HG03558 (cell line): Measurements from ENCODE around the gene PPP1R18.
"Not testable (repeated sequence)": the region's sequence is repeated elsewhere in the genome, so short reads cannot be mapped to it uniquely, and the experiment has no call there.

ENCODE experiments used
- ATAC-seq: cut with Tn5 transposase; IDR thresholded peaks from one replicate; pipeline ENCODE4 v1.9.1; 2021; ENCODE audit warnings: moderate number of reproducible peaks; ENCODE audit not compliant: unreplicated experiment; ENCODE audit errors: extremely low read depth

The PPP1R18 gene

GRCh38 chr6:30676660-30677285 lies 9.7 kb downstream of the PPP1R18 start:
- no peak for ATAC-seq

DNA sequence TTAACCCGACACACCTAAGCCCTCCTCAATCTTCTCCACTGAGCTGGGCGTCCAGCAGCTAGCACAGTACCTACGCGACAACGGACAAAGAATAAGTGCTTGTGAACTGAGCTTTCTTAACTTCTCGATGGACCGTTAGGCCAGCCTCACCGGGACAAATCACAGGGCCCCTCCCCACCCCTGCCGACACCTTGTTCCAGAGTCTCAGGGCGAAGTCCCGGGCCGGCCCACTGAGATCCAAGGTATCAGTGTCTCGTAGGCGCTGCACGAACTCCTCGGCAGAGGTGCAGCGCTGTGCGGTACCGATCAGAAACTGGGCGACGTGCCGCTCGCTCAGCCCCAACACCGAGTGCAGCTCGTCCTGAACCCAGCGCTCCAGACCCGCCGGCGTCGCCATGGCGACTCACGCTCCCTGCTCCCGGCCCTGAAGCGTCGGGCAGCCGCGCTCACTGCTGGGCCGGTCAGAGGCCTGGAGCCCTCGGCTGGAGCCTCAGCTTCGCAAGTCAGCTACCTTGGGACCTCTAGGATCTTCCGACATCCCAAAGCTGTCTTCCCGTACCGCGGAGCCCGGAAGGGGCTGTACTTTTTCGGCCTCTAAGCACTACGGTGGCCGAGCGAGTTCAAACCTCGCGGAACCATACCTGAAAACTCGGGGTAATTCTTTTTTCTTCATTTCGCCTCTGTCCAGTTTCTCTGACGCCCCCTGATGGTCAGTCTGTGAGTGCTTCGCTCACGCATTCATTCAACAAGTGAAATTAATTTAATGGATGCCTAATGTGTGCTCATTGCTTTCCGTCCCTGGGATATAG lies 13.8 kb downstream of the PPP1R18 start, which contains the start of gene DHX16:
Gene DHX16, minus strand, starts transcription at position 562 of the 809 bp plus-strand sequence. Its CDS starts 165 bp downstream, at position 397.
- no peak for ATAC-seq

DNA sequence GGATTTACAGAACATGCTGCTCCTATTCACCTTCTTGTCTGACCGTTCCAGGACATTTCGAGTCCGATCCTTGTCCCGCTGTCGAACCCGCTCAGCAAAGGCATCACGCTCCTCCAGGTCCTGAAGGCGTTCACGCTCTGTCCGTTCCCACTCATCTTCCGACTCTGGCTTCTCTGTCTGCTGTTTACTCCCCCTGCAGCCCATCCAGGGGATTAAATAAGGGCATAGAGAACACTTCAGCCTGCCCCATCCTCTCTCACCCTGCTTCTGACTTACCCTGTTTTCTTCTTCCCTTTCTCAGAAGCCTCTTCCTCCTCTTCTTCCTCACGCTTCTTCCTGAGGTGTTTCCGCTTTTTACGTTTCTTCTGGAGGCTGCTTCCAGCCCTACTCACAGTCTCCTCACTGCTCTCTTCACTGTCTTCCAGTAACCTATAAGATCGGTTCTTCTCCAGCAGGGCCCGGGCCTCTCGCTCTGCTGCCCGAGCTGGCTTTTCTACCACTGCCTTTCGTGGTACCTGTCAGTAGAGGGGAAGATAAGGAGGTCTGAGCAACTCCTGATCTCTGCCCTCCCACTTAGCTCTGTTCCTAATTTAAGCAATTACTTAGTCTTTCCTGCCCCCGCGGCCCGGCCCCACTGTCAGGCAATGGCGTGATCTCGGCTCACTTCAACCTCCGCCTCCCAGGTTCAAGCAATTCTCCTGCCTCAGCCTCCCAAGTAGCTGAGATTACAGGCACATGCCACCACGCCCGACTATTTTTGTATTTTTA lies 15.5 kb downstream of the PPP1R18 start:
- ATAC-seq, result no peak

GRCh38 chr6:30666300-30666699 lies 20.1 kb downstream of the PPP1R18 start:
- not testable (repeated sequence) for ATAC-seq

- no peak for ATAC-seq
Measured at GRCh38 chr6:30664994-30665767, 21.3 kb downstream of the PPP1R18 start.

DNA sequence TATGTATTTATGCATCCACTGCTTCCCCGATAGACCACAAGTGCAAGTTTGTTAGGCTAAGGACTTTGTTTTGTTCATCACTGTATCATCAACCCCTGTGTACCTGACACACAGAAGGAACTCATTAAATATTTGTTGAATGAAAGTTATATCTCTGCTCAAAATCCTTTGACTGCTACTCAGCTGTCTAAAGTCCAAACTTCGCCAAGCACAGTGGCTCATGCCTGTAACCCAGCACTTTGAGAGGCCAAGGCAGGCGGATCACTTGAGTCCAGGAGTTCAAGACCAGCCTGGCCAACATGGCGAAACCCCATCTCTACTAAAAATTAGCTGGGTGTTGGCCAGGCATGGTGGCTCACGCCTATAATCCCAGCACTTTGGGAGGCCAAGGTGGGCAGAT lies 28.5 kb downstream of the PPP1R18 start:
- not testable (repeated sequence) for ATAC-seq

- no peak for ATAC-seq
Measured at GRCh38 chr6:30657454-30657853, 29.0 kb downstream of the PPP1R18 start.

DNA sequence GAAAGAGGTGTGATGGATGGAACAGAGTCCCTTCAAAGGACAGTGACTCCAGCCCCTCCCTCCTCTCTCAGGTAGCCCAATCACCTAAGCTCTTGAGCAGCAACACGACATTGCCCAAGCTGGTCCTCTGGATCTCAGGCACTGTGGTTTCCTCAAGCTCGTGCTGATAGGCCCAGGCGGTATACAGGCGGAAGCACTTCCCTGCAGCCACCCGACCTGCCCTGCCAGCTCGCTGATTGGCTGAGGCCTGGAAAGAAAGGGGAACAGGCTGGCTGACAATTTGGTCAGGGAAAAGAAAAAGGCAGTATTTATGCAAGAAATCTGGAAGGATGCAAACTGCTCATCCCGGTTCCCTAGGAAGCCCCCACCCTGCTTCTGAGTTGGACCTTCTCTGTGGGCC lies 29.9 kb downstream of the PPP1R18 start:
- ATAC-seq, result no peak

DNA sequence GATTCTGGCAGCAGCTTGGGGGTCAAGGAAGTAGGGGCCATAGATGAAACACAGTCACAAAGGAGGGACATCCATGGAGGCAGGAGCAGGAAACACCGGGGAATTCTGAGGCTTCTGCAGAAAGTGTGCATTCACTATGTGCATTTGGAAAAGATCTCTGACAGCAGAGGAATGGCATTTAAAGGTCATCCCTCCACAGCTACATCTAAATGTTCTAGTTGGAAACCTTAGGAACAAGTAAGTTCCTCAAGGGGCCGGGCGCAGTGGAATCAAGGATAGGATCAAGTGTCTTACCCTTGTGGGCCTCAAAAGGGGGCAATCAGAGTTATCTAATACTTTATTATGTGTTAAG lies 30.7 kb downstream of the PPP1R18 start:
- no peak for ATAC-seq

GRCh38 chr6:30654798-30655742 lies 31.4 kb downstream of the PPP1R18 start:
- ATAC-seq, result no peak

DNA sequence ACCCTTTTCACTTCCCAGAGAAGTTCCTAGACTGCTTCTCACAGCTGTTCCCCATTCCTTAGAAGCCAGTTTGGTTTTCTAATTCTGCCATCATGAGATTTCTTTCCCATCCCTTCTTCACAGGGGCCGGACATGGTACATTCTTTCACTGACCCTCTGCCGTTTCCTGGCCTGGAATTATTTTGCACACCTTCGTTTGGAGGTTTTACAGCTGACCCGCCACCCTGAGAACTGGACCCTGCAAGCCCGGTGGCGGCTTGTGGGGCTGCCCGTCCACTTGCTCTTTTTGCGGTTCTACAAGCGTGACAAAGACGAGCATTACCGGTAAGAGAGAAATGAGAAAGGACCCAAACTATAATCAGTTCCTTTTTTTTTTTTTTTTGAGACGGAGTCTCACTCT lies 35.3 kb downstream of the PPP1R18 start:
- ATAC-seq, result no peak

- peak; percentile 36 for ATAC-seq
Measured at GRCh38 chr6:30647242-30648116, 39.0 kb downstream of the PPP1R18 start.

DNA sequence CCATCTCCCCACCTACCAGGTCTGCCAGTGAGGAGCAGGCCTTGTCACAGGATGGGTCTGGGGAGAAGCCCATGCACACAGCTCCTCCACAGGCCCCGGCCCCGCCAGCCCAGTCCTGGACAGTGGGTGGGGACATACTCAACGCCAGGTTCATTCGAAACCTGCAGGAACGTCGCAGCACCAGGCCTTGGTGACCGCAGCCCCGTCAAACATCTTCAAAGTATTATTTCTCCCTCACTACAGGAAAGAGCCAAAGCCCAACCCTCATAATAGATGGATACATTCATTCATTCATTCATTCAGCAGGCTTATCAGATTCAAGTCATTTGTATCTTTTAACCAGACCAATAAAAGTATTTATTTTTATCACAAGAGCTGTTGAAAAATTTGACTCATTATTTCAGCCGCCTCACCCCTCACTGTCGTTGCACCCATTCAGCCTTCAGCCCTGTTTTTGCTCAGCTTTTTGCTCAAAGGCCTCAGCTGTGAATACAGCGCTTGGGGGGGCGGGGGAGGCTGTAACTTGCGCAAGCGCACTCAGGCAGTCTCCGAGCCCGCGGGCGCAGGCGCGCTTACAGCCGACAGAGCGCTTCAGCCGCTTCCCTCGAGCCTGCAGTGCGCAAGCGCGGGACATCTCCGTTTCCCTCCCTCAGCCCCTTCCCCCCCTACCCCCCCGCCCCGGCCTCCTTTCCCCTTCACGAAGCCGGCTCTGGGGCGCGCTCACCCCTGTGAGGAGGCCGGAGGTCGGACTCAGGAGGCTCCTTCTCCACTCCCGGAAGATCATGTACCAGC lies 39.8 kb downstream of the PPP1R18 start, which contains the start of gene C6orf136:
Gene C6orf136, plus strand, starts transcription at position 684 of the 792 bp plus-strand sequence. Its CDS starts 99 bp downstream, at position 783.
- peak; percentile 16 for ATAC-seq

GRCh38 chr6:30645989-30646388 lies 40.5 kb downstream of the PPP1R18 start:
- no peak for ATAC-seq

DNA sequence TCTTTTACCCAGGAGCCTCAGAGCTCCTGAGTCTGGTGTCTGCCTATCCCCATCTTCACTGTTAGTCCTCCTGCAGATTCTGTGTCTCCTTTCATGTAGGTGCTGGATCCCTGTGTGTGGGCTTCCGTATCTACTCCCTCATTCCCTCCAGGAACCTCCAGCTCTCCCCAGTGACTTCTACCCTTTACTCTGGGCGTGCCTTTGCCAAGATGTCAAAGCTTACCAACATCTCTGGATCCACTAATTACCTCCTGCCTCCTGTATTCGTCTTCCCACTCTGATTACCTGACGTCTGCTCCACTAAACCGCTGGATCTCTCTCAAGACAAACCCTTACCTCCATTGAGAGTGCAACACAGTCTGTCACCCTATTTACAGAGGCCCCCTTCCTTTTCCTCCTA lies 41.7 kb downstream of the PPP1R18 start:
- ATAC-seq, result no peak

GRCh38 chr6:30643656-30644055 lies 42.8 kb downstream of the PPP1R18 start:
- ATAC-seq, result no peak

DNA sequence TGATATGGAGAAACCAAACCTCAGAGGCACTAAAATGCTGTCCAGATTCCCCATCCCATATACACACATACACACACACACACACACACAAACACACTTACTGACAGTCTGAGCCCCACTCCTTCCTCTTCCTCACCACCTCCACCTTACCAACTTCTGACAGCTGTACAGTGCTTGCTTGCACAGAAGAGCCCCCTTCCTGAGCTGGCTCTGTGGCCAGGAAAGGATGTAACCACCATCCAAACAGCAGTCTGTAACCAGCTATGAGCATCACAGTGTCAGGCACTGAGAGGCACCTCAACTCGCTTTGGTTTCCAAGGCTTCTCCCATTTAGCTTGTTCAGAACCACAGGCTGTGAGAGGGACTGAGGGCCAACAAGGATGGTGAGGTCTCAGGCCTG lies 45.4 kb downstream of the PPP1R18 start:
- ATAC-seq, result no peak
